WTC11 (cell line): ENCODE results near the gene GPR152. TPM values are rescaled to one million over a fixed set of nuclear protein-coding genes. Genes with fewer than 3 reads are reported as not detected.

Source experiments
- ATAC-seq: fragments of 200-7000 bp; cut with Tn5 transposase; 2 replicates; pipeline ENCODE4 v1.10.0; 2021; ENCODE audit warnings: mild to moderate bottlenecking, moderate library complexity
- CTCF ChIA-PET: fragments of 300-600 bp; sonication (Branson Sonifier 250); formaldehyde crosslinking; loops from one replicate; lab custom pipeline; 2021; ENCODE audit warnings: antibody characterized with exemption; lab: Charles Lee
- POLR2A ChIA-PET: fragments of 350-600 bp; sonication (Branson Sonifier 250); formaldehyde crosslinking; loops from one replicate; lab custom pipeline; 2021; ENCODE audit warnings: antibody characterized with exemption; lab: Charles Lee
- DNase-seq: peaks from one replicate; pipeline ENCODE4 v3.0.0; 2021; ENCODE audit warnings: low spot score
- H3K27ac Mint-ChIP-seq: 2 replicates; pipeline ENCODE4 v1.8.0; 2021; ENCODE audit warnings: mixed read lengths
- H3K27me3 Mint-ChIP-seq: 2 replicates; pipeline ENCODE4 v1.8.0; 2021; ENCODE audit warnings: low read depth, mild to moderate bottlenecking, moderate library complexity, mixed read lengths
- H3K36me3 Mint-ChIP-seq: 2 replicates; pipeline ENCODE4 v1.8.0; 2021; ENCODE audit warnings: mixed read lengths
- H3K4me1 Mint-ChIP-seq: 2 replicates; pipeline ENCODE4 v1.8.0; 2022; ENCODE audit warnings: mixed read lengths
- H3K4me3 Mint-ChIP-seq: 2 replicates; pipeline ENCODE4 v1.8.0; 2021; ENCODE audit warnings: mild to moderate bottlenecking, moderate library complexity, mixed read lengths
- H3K9me3 Mint-ChIP-seq: 2 replicates; pipeline ENCODE4 v1.8.0; 2021; ENCODE audit warnings: mixed read lengths
- ATF1 ChIP-seq: sonication (generic); formaldehyde crosslinking; IDR thresholded peaks from 2 replicates; pipeline ENCODE4 v1.8.1; 2023; ENCODE audit warnings: mild to moderate bottlenecking, moderate library complexity, missing genetic modification reagents
- FOXK1 ChIP-seq: sonication (generic); formaldehyde crosslinking; IDR thresholded peaks from 2 replicates; pipeline ENCODE4 v1.8.0; 2022; ENCODE audit warnings: mild to moderate bottlenecking, moderate library complexity, missing genetic modification reagents
- HMGA2 ChIP-seq: fragments of 250-450 bp; sonication (Bioruptor Pico); IDR thresholded peaks from 2 replicates; pipeline ENCODE4 v1.4.0; 2021; ENCODE audit warnings: mild to moderate bottlenecking, moderate library complexity
- MXD4 ChIP-seq: fragments of 250-450 bp; sonication (Bioruptor Pico); IDR thresholded peaks from 2 replicates; pipeline ENCODE4 v1.8.0; 2021; ENCODE audit warnings: mild to moderate bottlenecking, moderate library complexity, borderline replicate concordance
- NFATC4 ChIP-seq: fragments of 250-450 bp; sonication (Bioruptor Pico); IDR thresholded peaks from 2 replicates; pipeline ENCODE4 v1.9.0; 2021; ENCODE audit warnings: mild to moderate bottlenecking
- NFE2L1 ChIP-seq: sonication (generic); formaldehyde crosslinking; IDR thresholded peaks from 2 replicates; pipeline ENCODE4 v1.8.1; 2023; ENCODE audit warnings: missing genetic modification reagents
- NFYB ChIP-seq: sonication (generic); formaldehyde crosslinking; conservative IDR thresholded peaks from 2 replicates; pipeline ENCODE4 v1.8.0; 2022; ENCODE audit warnings: low read depth, missing genetic modification reagents
- PRRX2 ChIP-seq: fragments of 250-450 bp; sonication (Bioruptor Pico); IDR thresholded peaks from 2 replicates; pipeline ENCODE4 v1.8.0; 2021; ENCODE audit warnings: mild to moderate bottlenecking
- RORB ChIP-seq: fragments of 250-450 bp; sonication (Bioruptor Pico); IDR thresholded peaks from 2 replicates; pipeline ENCODE4 v1.9.0; 2021; ENCODE audit warnings: mild to moderate bottlenecking
- SOX15 ChIP-seq: fragments of 250-450 bp; sonication (Bioruptor Pico); IDR thresholded peaks from 2 replicates; pipeline ENCODE4 v1.9.0; 2021; ENCODE audit warnings: mild to moderate bottlenecking
- TCF7 ChIP-seq: sonication (generic); formaldehyde crosslinking; IDR thresholded peaks from 2 replicates; pipeline ENCODE4 v1.8.0; 2022; ENCODE audit warnings: mild to moderate bottlenecking, low read depth, missing genetic modification reagents, moderate library complexity
- TEAD4 ChIP-seq: sonication (generic); formaldehyde crosslinking; IDR thresholded peaks from 2 replicates; pipeline ENCODE4 v1.8.0; 2022; ENCODE audit warnings: mild to moderate bottlenecking, missing genetic modification reagents
- USF1 ChIP-seq: sonication (generic); formaldehyde crosslinking; IDR thresholded peaks from 2 replicates; pipeline ENCODE4 v1.8.0; 2022; ENCODE audit warnings: mild to moderate bottlenecking, missing genetic modification reagents
- ZBTB21 ChIP-seq: sonication (generic); formaldehyde crosslinking; IDR thresholded peaks from 2 replicates; pipeline ENCODE4 v1.8.1; 2023; ENCODE audit warnings: mild to moderate bottlenecking, missing genetic modification reagents, borderline replicate concordance
- ZNF232 ChIP-seq: sonication (generic); formaldehyde crosslinking; IDR thresholded peaks from 2 replicates; pipeline ENCODE4 v1.8.0; 2022; ENCODE audit warnings: mild to moderate bottlenecking, missing genetic modification reagents
- ZNF263 ChIP-seq: sonication (generic); formaldehyde crosslinking; IDR thresholded peaks from 2 replicates; pipeline ENCODE4 v1.8.1; 2022; ENCODE audit warnings: low read depth, mild to moderate bottlenecking, moderate library complexity, missing genetic modification reagents
- ZNF317 ChIP-seq: sonication (generic); formaldehyde crosslinking; IDR thresholded peaks from 2 replicates; pipeline ENCODE4 v1.8.1; 2023; ENCODE audit warnings: low read depth, mild to moderate bottlenecking, moderate library complexity, missing genetic modification reagents, borderline replicate concordance
- ZNF396 ChIP-seq: fragments of 250-450 bp; sonication (Bioruptor Pico); IDR thresholded peaks from 2 replicates; pipeline ENCODE4 v1.8.0; 2021; ENCODE audit warnings: mild to moderate bottlenecking, moderate library complexity, borderline replicate concordance
- ZNF423 ChIP-seq: fragments of 250-450 bp; sonication (Bioruptor Pico); IDR thresholded peaks from 2 replicates; pipeline ENCODE4 v2.1.2; 2022; ENCODE audit warnings: mild to moderate bottlenecking, moderate library complexity
- ZNF671 ChIP-seq: fragments of 250-450 bp; sonication (Bioruptor Pico); IDR thresholded peaks from 2 replicates; pipeline ENCODE4 v1.8.0; 2021; ENCODE audit warnings: mild to moderate bottlenecking
- total RNA-seq: library from RNA; stranded (reverse); gene quantifications from 3 replicates; pipeline ENCODE4 v1.2.3, GENCODE V29; 2021
- TF ChIP-seq, protein P1 (sequence below): fragments of 250-450 bp; sonication (Bioruptor Pico); conservative IDR thresholded peaks from 2 replicates; pipeline ENCODE4 v1.9.0; 2021; ENCODE audit warnings: mild to moderate bottlenecking
- TF ChIP-seq, protein P2 (sequence below): sonication (generic); formaldehyde crosslinking; IDR thresholded peaks from 2 replicates; pipeline ENCODE4 v1.8.0; 2022; ENCODE audit warnings: mild to moderate bottlenecking, missing genetic modification reagents
- TF ChIP-seq, protein P3 (sequence below): fragments of 250-450 bp; sonication (Bioruptor Pico); IDR thresholded peaks from 2 replicates; pipeline ENCODE4 v2.1.2; 2022; ENCODE audit warnings: mild to moderate bottlenecking, moderate library complexity

GPR152 gene
- total RNA-seq, 1 experiment from 2014 or later: not detected

DNA sequence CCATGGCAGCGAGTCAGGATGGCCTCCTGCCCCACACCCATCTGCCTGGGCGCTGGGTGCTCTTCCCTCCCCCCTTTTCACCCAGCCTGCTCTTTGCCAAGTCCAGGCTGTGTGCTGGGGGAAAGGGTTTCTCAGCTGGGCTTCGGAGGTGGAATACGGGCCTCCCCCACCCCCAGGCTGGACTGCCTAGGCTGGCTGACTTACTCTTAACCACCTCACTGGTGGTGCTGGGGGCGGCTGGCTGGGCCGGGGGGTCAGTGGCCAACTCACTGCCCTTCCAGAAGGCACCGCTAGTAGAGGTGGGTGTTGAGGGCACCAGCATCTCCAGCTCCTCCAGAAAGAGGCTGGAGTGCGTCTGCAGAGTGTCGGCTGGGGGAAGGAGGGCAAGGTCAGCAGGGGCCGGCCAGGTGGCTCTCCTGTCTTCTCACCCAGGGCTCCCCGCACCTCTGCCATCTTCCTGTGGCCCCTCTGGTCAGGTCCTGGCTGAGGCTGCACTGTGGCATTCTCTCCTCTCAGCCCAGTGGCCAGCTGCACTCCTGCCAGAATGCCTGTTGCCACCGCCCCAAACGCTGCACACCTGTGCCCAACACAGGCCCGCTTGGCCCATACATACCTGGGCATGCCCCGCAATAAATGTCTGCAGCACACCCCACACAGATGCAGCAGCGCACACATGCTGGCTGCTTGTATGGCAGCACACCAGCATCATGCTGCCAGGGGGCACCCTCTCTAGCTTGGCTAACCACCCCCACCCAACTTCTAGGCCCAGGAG lies 42.9 kb upstream of the GPR152 start (continued):
- TF ChIP-seq ZBTB21 (CRISPR knock-in tag): no peak
- no peak for TF ChIP-seq NFATC4 (CRISPR knock-in tag)
- TF ChIP-seq RORB (CRISPR knock-in tag): no peak

GRCh38 chr11:67494371-67495233 lies 42.1 kb upstream of the GPR152 start:
- H3K9me3 Mint-ChIP-seq: no peaks in the 10 kb centered on the region
- DNase-seq (peak; percentile 45), ATAC-seq (peak; percentile 42)
- H3K4me3 Mint-ChIP-seq: no peak overlapping the region
- TF ChIP-seq ZNF671 (CRISPR knock-in tag) (no peak), ZNF263 (CRISPR knock-in tag) (no peak)
- no peaks in the 10 kb centered on the region for H3K27me3 Mint-ChIP-seq
- ChIA-PET POLR2A (no interaction called here), CTCF (interaction anchor here (1.0 kb wide), 1 partner anchor 105 kb away, joined by 3 read pairs; no protein-coding TSS in a partner anchor)
- H3K36me3 Mint-ChIP-seq: 0 out of 2 replicates have a peak, but pooled peaks cover 3% of the 10 kb centered on the region
- no peaks in the 10 kb centered on the region for H3K4me1 Mint-ChIP-seq
- no peak overlapping the region for H3K27ac Mint-ChIP-seq

DNA sequence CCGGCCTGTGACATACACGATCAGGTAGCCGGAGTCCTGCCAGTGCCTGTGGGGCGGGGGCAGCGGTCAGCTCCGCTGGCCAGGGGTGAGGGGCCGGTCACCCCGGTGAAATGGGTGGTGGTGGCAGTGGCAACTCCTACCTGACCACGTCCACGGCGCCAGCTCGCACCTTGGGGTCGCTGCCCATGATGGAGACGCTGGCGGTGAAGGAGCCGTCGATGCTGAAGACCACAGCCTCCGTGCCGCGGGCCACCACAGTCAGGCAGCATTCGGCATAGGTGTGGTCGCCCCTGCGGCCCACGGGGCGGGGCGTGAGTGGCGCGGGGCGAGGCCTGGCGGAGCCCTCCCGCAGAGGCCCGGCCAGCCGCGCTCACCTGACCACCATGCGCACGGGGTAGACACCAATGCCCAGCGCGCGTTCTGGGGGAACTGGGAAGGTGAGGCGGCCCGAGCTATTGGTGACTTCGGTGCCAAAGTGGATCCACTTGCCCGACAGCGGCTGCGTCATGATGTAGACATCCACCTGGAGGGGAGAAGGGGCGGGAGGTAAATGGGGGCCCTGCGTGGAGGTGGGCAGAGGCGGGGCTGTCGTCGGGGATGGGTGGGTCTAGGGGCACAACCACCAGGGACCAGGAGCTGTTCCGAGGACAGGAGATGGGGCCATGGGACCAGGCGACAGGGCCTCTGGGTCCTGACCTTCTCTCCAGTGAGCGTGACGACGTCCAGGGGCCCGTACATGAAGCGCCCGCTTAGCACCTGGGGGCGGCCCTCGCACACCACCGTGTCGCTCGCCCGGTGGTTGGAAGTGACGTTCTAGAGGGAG lies 41.2 kb upstream of the GPR152 start:
- Mint-ChIP-seq H3K27me3 (no peaks in the 10 kb centered on the region), H3K36me3 (0 out of 2 replicates have a peak, but pooled peaks cover 3% of the 10 kb centered on the region), H3K27ac (no peak overlapping the region), H3K9me3 (no peaks in the 10 kb centered on the region), H3K4me1 (no peaks in the 10 kb centered on the region), H3K4me3 (no peak overlapping the region)
- DNase-seq (no peak), ATAC-seq (no peak)
- CTCF ChIA-PET: interaction anchor here (0.8 to 1.3 kb wide), 3 partner anchors 11 to 148 kb away, joined by 4 to 6 read pairs (median 4); partner anchors contain the start of genes AIP and PPP1CA
- POLR2A ChIA-PET: interaction anchor here (0.9 kb wide), 1 partner anchor 25 kb away, joined by 3 read pairs; the partner anchor contains the start of gene TMEM134
- TF ChIP-seq TEAD4 (no peak), ZNF232 (CRISPR knock-in tag) (no peak), ZNF396 (CRISPR knock-in tag) (no peak), ZNF317 (CRISPR knock-in tag) (no peak), TCF7 (CRISPR knock-in tag) (no peak; the same call in 1 of the 2 replicates), SOX15 (CRISPR knock-in tag) (no peak), USF1 (CRISPR knock-in tag) (no peak), ZNF263 (CRISPR knock-in tag) (no peak), PRRX2 (CRISPR knock-in tag) (no peak), NFYB (CRISPR knock-in tag) (no peak), FOXK1 (CRISPR knock-in tag) (no peak), MXD4 (no peak), NFE2L1 (no peak), ATF1 (CRISPR knock-in tag) (no peak), ZNF423 (CRISPR knock-in tag) (no peak), HMGA2 (no peak)
- TF ChIP-seq, protein P1, sequence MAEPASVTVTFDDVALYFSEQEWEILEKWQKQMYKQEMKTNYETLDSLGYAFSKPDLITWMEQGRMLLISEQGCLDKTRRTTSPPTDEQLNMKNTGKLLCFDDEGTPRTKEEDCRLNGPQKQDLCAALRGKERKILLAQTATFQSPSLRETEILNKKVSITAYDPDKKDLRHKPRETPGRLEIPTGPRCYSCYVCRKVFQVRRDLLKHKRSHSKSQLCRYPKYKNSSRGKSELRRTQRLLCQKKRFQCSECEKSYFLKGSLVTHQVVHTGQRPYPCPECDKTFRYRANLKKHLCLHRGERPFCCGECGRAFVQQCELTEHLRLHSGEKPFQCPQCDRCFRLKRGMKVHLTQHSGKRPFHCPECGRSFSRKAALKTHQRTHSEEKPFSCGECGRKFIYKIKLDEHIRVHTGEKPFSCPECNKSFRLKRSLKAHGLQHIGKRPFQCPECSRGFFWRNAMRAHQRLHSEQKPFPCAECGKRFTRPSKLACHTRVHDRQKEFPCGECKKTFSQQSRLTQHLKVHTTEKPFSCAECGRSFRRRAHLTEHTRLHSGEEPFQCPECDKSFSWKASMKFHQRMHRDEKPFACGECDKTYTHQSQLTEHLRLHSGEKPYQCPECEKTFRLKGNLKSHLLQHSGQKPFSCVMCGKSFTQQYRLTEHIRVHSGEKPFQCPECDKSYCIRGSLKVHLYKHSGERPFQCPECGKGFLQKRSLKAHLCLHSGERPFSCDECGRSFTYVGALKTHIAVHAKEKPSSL: no peak
- TF ChIP-seq, protein P2, sequence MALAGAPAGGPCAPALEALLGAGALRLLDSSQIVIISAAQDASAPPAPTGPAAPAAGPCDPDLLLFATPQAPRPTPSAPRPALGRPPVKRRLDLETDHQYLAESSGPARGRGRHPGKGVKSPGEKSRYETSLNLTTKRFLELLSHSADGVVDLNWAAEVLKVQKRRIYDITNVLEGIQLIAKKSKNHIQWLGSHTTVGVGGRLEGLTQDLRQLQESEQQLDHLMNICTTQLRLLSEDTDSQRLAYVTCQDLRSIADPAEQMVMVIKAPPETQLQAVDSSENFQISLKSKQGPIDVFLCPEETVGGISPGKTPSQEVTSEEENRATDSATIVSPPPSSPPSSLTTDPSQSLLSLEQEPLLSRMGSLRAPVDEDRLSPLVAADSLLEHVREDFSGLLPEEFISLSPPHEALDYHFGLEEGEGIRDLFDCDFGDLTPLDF (CRISPR knock-in tag): no peak
- TF ChIP-seq, protein P3, sequence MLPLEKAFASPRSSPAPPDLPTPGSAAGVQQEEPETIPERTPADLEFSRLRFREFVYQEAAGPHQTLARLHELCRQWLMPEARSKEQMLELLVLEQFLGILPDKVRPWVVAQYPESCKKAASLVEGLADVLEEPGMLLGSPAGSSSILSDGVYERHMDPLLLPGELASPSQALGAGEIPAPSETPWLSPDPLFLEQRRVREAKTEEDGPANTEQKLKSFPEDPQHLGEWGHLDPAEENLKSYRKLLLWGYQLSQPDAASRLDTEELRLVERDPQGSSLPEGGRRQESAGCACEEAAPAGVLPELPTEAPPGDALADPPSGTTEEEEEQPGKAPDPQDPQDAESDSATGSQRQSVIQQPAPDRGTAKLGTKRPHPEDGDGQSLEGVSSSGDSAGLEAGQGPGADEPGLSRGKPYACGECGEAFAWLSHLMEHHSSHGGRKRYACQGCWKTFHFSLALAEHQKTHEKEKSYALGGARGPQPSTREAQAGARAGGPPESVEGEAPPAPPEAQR (CRISPR knock-in tag): no peak
